Fibroblast of lung (primary cell): ENCODE measurements around the gene CBFB.

Experiments used
- EZH2 ChIP-seq: IDR thresholded peaks from 2 replicates; pipeline ENCODE4 v1.5.1; 2012; ENCODE audit warnings: low read length, control low read depth, mild to moderate bottlenecking; ENCODE audit errors: missing control alignments
- TF ChIP-seq, protein P1 (sequence below), 2 donors: IDR thresholded peaks in 1 of 2; conservative IDR thresholded peaks in 1 of 2; 1 replicate in 1 of 2; 2 replicates in 1 of 2; pipeline ENCODE4 v1.5.1; 2011 to 2012; ENCODE audit warnings: low read length in 2 of 2, control low read depth in 1 of 2, inconsistent platforms in 1 of 2, low read depth in 1 of 2, mild to moderate bottlenecking in 1 of 2

DNA sequence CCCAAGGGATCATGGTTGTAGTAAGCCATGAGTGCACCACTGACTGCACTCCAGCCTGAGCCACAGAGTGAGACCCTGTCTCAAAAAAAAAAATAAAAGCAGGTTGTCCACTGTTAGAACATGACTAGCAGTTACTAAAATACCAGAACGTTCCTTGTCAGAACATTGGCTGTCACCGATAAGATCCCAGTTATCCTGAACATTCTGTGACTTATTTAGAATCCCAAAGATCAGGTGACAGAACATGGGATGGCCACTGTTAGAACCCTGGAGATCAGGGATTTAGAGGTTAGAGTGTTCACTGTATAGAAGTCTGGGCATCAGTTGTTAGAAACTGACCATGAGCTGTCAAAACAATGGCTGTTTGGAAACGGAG lies 32.0 kb upstream of the CBFB start:
- TF ChIP-seq, protein P1, sequence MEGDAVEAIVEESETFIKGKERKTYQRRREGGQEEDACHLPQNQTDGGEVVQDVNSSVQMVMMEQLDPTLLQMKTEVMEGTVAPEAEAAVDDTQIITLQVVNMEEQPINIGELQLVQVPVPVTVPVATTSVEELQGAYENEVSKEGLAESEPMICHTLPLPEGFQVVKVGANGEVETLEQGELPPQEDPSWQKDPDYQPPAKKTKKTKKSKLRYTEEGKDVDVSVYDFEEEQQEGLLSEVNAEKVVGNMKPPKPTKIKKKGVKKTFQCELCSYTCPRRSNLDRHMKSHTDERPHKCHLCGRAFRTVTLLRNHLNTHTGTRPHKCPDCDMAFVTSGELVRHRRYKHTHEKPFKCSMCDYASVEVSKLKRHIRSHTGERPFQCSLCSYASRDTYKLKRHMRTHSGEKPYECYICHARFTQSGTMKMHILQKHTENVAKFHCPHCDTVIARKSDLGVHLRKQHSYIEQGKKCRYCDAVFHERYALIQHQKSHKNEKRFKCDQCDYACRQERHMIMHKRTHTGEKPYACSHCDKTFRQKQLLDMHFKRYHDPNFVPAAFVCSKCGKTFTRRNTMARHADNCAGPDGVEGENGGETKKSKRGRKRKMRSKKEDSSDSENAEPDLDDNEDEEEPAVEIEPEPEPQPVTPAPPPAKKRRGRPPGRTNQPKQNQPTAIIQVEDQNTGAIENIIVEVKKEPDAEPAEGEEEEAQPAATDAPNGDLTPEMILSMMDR (conservative IDR thresholded peaks at IDR 0.05 in 1 of 2, IDR thresholded peaks at IDR 0.05 in 1 of 2; ENCODE audit: low read depth in 1 of 2, low read length in 2 of 2): no peak
- TF ChIP-seq EZH2: no peak
